H1 (cell line): ENCODE data around the gene SPTBN1. TPM values are rescaled to one million over a fixed set of nuclear protein-coding genes. Genes with fewer than 3 reads are reported as not detected.

Experiments used
- CTCF ChIA-PET: fragments of 300-600 bp; sonication (Branson Sonifier 250); formaldehyde crosslinking; loops from one replicate; lab custom pipeline; 2021; ENCODE audit not compliant: partially characterized antibody; lab: Charles Lee
- POLR2A ChIA-PET: fragments of 300-600 bp; sonication (Branson Sonifier 250); formaldehyde crosslinking; loops from one replicate; lab custom pipeline; 2021; ENCODE audit warnings: inconsistent platforms; ENCODE audit not compliant: partially characterized antibody; lab: Charles Lee
- DNase-seq, 2 experiments: peaks; one replicate each; pipeline versions ENCODE4 v3.0.0 to v3.0.0-alpha.2; 2010 to 2022; ENCODE audit warnings: low spot score in 2 of 2, low read depth in 1 of 2, mixed read lengths in 1 of 2
- FAIRE-seq: peaks from 2 replicates; lab custom pipeline; 2011; peaks lifted over from hg19 to GRCh38; lab: Jason Lieb, UNC
- H2AFZ ChIP-seq: 2 replicates; pipeline ENCODE4 v1.8.1; 2012; ENCODE audit warnings: low read length, inconsistent platforms
- H2AK5ac ChIP-seq: 2 replicates; pipeline ENCODE4 v1.6.1; 2013; ENCODE audit warnings: low read depth, low read length
- H2BK120ac ChIP-seq: replicated peaks from 2 replicates; pipeline ENCODE3; 2013; ENCODE audit warnings: low read depth, low read length, inconsistent platforms
- H2BK12ac ChIP-seq: 2 replicates; pipeline ENCODE4 v1.6.1; 2013; ENCODE audit warnings: low read depth, low read length
- H2BK15ac ChIP-seq: 2 replicates; pipeline ENCODE4 v1.6.1; 2013; ENCODE audit warnings: low read length
- H2BK20ac ChIP-seq: 2 replicates; pipeline ENCODE4 v1.6.1; 2013; ENCODE audit warnings: low read length
- H2BK5ac ChIP-seq: 2 replicates; pipeline ENCODE4 v1.6.1; 2013; ENCODE audit warnings: low read depth, low read length
- H3K14ac ChIP-seq: 2 replicates; pipeline ENCODE4 v1.6.1; 2013; ENCODE audit warnings: inconsistent platforms; ENCODE audit not compliant: insufficient read length
- H3K18ac ChIP-seq: 2 replicates; pipeline ENCODE4 v1.6.1; 2013; ENCODE audit warnings: low read length; ENCODE audit errors: extremely low read depth
- H3K23ac ChIP-seq: 2 replicates; pipeline ENCODE4 v1.6.1; 2013; ENCODE audit warnings: inconsistent platforms; ENCODE audit not compliant: insufficient read length
- H3K23me2 ChIP-seq: 2 replicates; pipeline ENCODE4 v1.6.1; 2013; ENCODE audit warnings: low read depth, low read length
- H3K27ac ChIP-seq: 2 replicates; pipeline ENCODE4 v1.6.1; 2011; ENCODE audit warnings: low read depth, low read length, inconsistent platforms
- H3K27me3 ChIP-seq, 4 experiments: replicated peaks in 1 of 4; 1 replicate in 1 of 4; 2 replicates in 3 of 4; pipeline versions ENCODE4 v1.6.1 to v1.8.1; 2011 to 2013; ENCODE audit warnings: low read length in 3 of 4, mild to moderate bottlenecking in 3 of 4, inconsistent platforms in 2 of 4, mixed read lengths in 2 of 4, moderate library complexity in 1 of 4; ENCODE audit not compliant: control insufficient read depth in 3 of 4, insufficient read depth in 3 of 4; ENCODE audit errors: extremely low read depth in 1 of 4
- H3K36me3 ChIP-seq, 4 experiments: 2 replicates each; pipeline versions ENCODE4 v1.6.1 to v1.8.1; 2011 to 2013; ENCODE audit warnings: mild to moderate bottlenecking in 4 of 4, low read length in 3 of 4, moderate library complexity in 2 of 4, control low read depth in 1 of 4, inconsistent platforms in 1 of 4; ENCODE audit not compliant: insufficient read depth in 4 of 4, control insufficient read depth in 2 of 4
- H3K4ac ChIP-seq: replicated peaks from 2 replicates; pipeline ENCODE3; 2013; ENCODE audit warnings: low read length, low read depth, mixed read lengths, inconsistent platforms; ENCODE audit not compliant: insufficient read length
- H3K4me1 ChIP-seq, 4 experiments: replicated peaks in 1 of 4; 1 replicate in 1 of 4; 2 replicates in 3 of 4; pipeline versions ENCODE4 v1.6.1 to v1.8.1; 2011 to 2013; ENCODE audit warnings: low read length in 3 of 4, inconsistent platforms in 2 of 4, mixed read lengths in 1 of 4; ENCODE audit not compliant: insufficient read depth in 4 of 4, control insufficient read depth in 3 of 4
- H3K4me2 ChIP-seq, 2 experiments: 2 replicates each; pipeline versions ENCODE4 v1.6.1 to v1.8.1; 2011 to 2013; ENCODE audit warnings: low read depth in 2 of 2, low read length in 2 of 2, control low read depth in 1 of 2, inconsistent platforms in 1 of 2, mild to moderate bottlenecking in 1 of 2; ENCODE audit not compliant: insufficient read depth in 1 of 2
- H3K4me3 ChIP-seq, 4 experiments: fragments of 200-600, 300-600 bp in 1 of 4; sonication (generic), shearing (Covaris generic), sonication (Bioruptor Twin) in 1 of 4; 2 replicates each; pipeline versions ENCODE4 v1.5.1 to v1.8.1; 2011 to 2016; ENCODE audit warnings: low read length in 4 of 4, low read depth in 3 of 4, control low read depth in 2 of 4, inconsistent platforms in 2 of 4, mild to moderate bottlenecking in 2 of 4, mixed read lengths in 1 of 4, moderate library complexity in 1 of 4; ENCODE audit not compliant: insufficient read depth in 2 of 4; ENCODE audit errors: extremely low read depth in 1 of 4
- H3K56ac ChIP-seq: replicated peaks from 2 replicates; pipeline ENCODE3; 2013; ENCODE audit warnings: low read depth, mild to moderate bottlenecking, mixed read lengths, low read length, inconsistent platforms; ENCODE audit not compliant: insufficient read length
- H3K79me1 ChIP-seq: 2 replicates; pipeline ENCODE4 v1.6.1; 2013; ENCODE audit warnings: low read depth, low read length, control low read depth
- H3K79me2 ChIP-seq, 2 experiments: 2 replicates each; pipeline versions ENCODE4 v1.6.1 to v1.8.1; 2012 to 2013; ENCODE audit warnings: low read length in 2 of 2, mild to moderate bottlenecking in 2 of 2, inconsistent platforms in 1 of 2; ENCODE audit not compliant: insufficient read depth in 2 of 2, control insufficient read depth in 1 of 2
- H3K9ac ChIP-seq, 4 experiments: replicated peaks in 1 of 4; 1 replicate in 1 of 4; 2 replicates in 3 of 4; pipeline versions ENCODE4 v1.6.1 to v1.8.1; 2011 to 2013; ENCODE audit warnings: low read depth in 3 of 4, low read length in 3 of 4, control low read depth in 2 of 4, mild to moderate bottlenecking in 2 of 4, moderate library complexity in 2 of 4, inconsistent platforms in 1 of 4; ENCODE audit errors: extremely low read depth in 1 of 4
- H3K9me3 ChIP-seq, 2 experiments: 2 replicates each; pipeline versions ENCODE4 v1.6.1 to v1.8.1; 2012 to 2013; ENCODE audit warnings: mild to moderate bottlenecking in 2 of 2, moderate library complexity in 2 of 2, control low read depth in 1 of 2, inconsistent platforms in 1 of 2, low read depth in 1 of 2, low read length in 1 of 2, mixed read lengths in 1 of 2; ENCODE audit not compliant: insufficient read depth in 2 of 2
- H4K20me1 ChIP-seq, 2 experiments: replicated peaks in 1 of 2; 2 replicates each; pipeline versions ENCODE3 to v1.8.1; 2011 to 2013; ENCODE audit warnings: inconsistent platforms in 2 of 2, low read length in 2 of 2, mild to moderate bottlenecking in 1 of 2; ENCODE audit not compliant: insufficient read depth in 2 of 2, control insufficient read depth in 1 of 2
- H4K5ac ChIP-seq: 2 replicates; pipeline ENCODE4 v1.6.1; 2013; ENCODE audit warnings: low read length, low read depth, mixed read lengths, inconsistent platforms; ENCODE audit not compliant: insufficient read length
- H4K8ac ChIP-seq: 2 replicates; pipeline ENCODE4 v1.8.0; 2013; ENCODE audit warnings: mild to moderate bottlenecking, moderate library complexity, low read length, inconsistent platforms; ENCODE audit not compliant: insufficient read depth; ENCODE audit errors: extremely low read depth
- H4K91ac ChIP-seq: replicated peaks from 2 replicates; pipeline ENCODE3; 2013; ENCODE audit warnings: low read length, mixed read lengths, inconsistent platforms; ENCODE audit not compliant: insufficient read length
- PHF8 ChIP-seq: fragments of 200-600 bp; sonication (generic); conservative IDR thresholded peaks from 2 replicates; pipeline ENCODE4 v1.7.1; 2012; ENCODE audit warnings: low read depth, mild to moderate bottlenecking, inconsistent platforms, low read length, moderate library complexity
- WGBS, 2 experiments: shearing (Covaris generic) in 1 of 2; methylation state at CpG; one replicate each; pipeline versions ENCODE4 v1.1.6 to v1.1.7; 2013 to 2015; ENCODE audit warnings: low lambda C conversion rate in 2 of 2, mixed read lengths in 2 of 2, inconsistent platforms in 1 of 2, low coverage in 1 of 2, missing lambda C conversion rate in 1 of 2; ENCODE audit not compliant: insufficient replicate concordance in 2 of 2, insufficient coverage in 1 of 2, insufficient read length in 1 of 2; ENCODE audit errors: extremely low coverage in 1 of 2, missing lambda C conversion rate in 1 of 2; 5-methylcytosine and 5-hydroxymethylcytosine counted together
- polyA plus RNA-seq, 7 experiments: library from polyadenylated mRNA; depleted of rRNA in 3 of 7; stranded (reverse) in 5 of 7; unstranded in 2 of 7; fragments of >200 nt in 5 of 7; fragments of 200-250 nt in 2 of 7; gene quantifications; 1 replicate in 5 of 7; 2 replicates in 1 of 7; 4 replicates in 1 of 7; pipeline versions ENCODE4 v1.2.1 to v1.2.3, GENCODE V29; 2011 to 2013; ENCODE audit warnings: missing spikeins in 2 of 7, mixed read lengths in 2 of 7
- total RNA-seq: library from RNA; stranded (reverse); fragmentation: NEBNext Ultra II Directional; extraction: Animal tissue kit (Norgen Biotek cat#: 25700); gene quantifications from 2 replicates; pipeline ENCODE4 v1.2.1, GENCODE V29; 2021
- TF ChIP-seq, protein P1 (sequence below): IDR thresholded peaks from 2 replicates; pipeline ENCODE4 v1.6.1; 2012; ENCODE audit warnings: low read length, inconsistent platforms

SPTBN1 gene
- total and polyA plus RNA-seq, 2 of the 8 experiments (the other 6 are each of a cell fraction or from before 2014, with no cell fraction given) = 31.8 to 180 TPM

DNA sequence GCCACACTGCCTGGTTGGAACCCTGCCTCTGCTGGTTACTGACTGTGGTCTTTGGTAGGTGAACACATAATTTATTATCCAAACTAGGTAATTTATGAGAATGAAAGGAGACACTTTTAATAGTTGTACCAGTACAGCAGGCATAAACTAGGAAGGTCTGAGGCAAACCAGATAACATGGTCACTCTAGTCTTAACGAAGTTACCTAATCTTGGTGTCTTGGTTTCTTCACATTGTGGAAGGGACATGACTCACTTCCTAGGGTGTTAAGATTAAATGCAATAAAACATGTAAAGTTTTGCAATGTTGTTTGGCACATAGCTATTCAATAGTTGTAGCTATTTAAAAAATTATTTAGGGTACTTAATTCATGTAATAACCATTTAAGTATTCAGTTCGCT, 23.3 kb downstream of the SPTBN1 start:
- peaks cover 0 to 2% of the 10 kb centered on the region in 2 experiments for H4K20me1 ChIP-seq
- no peaks in the 10 kb centered on the region; a peak in 1 of 8 replicates for H3K36me3 ChIP-seq
- CTCF ChIA-PET = interaction anchor here (0.6 to 1.4 kb wide), 4 partner anchors 12 to 303 kb away, joined by 3 to 4 read pairs (median 4); no protein-coding TSS in a partner anchor

More for the DNA sequence above, 23.3 kb downstream of the SPTBN1 start:
- H2AK5ac ChIP-seq = no peak overlapping the region
- H3K79me1 ChIP-seq = no peaks in the 10 kb centered on the region; the same call in 1 of the 2 replicates
- no peaks in the 10 kb centered on the region for H3K4me1 ChIP-seq
- POLR2A ChIA-PET = no interaction called here
- no peak overlapping the region for H3K4me3 ChIP-seq
- FAIRE-seq (no peak), DNase-seq (no peak)
- no peak overlapping the region for H3K14ac ChIP-seq
- no peak overlapping the region for H2AFZ ChIP-seq
- H3K27me3 ChIP-seq = no peaks in the 10 kb centered on the region
- H3K9ac ChIP-seq = no peak overlapping the region
- H3K4ac ChIP-seq = no peak overlapping the region
- no peak overlapping the region for H2BK120ac ChIP-seq
- H3K18ac ChIP-seq = no peak overlapping the region
- no peak overlapping the region for H2BK15ac ChIP-seq
- no peak overlapping the region for H2BK20ac ChIP-seq
- no peak overlapping the region for H3K23ac ChIP-seq
- TF ChIP-seq, protein P1, sequence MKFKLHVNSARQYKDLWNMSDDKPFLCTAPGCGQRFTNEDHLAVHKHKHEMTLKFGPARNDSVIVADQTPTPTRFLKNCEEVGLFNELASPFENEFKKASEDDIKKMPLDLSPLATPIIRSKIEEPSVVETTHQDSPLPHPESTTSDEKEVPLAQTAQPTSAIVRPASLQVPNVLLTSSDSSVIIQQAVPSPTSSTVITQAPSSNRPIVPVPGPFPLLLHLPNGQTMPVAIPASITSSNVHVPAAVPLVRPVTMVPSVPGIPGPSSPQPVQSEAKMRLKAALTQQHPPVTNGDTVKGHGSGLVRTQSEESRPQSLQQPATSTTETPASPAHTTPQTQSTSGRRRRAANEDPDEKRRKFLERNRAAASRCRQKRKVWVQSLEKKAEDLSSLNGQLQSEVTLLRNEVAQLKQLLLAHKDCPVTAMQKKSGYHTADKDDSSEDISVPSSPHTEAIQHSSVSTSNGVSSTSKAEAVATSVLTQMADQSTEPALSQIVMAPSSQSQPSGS = no peak
- no peak for TF ChIP-seq PHF8
- 83% methylated on average over 2 of the region's 2 CpGs; no CpG with 5 or more reads in 1 of the 2 experiments for whole genome bisulfite sequencing, 2 experiments
- H4K8ac ChIP-seq = no peak overlapping the region
- H4K5ac ChIP-seq = no peak overlapping the region
- no peak overlapping the region for H2BK5ac ChIP-seq
- H4K91ac ChIP-seq = no peak overlapping the region
- H3K27ac ChIP-seq = no peak overlapping the region
- peaks cover 0 to 12% of the 10 kb centered on the region in 2 experiments; a peak in 2 of 4 replicates for H3K79me2 ChIP-seq
- no peaks in the 10 kb centered on the region for H3K23me2 ChIP-seq
- H3K9me3 ChIP-seq = 0 out of 4 replicates have a peak, but pooled peaks cover 0 to 2% of the 10 kb centered on the region in 2 experiments
- H3K56ac ChIP-seq = no peak overlapping the region
- H3K4me2 ChIP-seq = no peak overlapping the region
- no peak overlapping the region for H2BK12ac ChIP-seq
